Left ventricle myocardium inferior (tissue), 1 donor: ENCODE measurements around the gene SIGLEC5. TPM values are rescaled to one million over a fixed set of nuclear protein-coding genes. Genes with fewer than 3 reads are reported as not detected.

Source experiments
- DNase-seq: peaks from one replicate; pipeline ENCODE4 v3.0.0-alpha.2; 2020
- H3K27ac ChIP-seq: fragments of 200-600 bp; replicated peaks from 2 replicates; pipeline ENCODE4 v1.8.0; 2021
- H3K27me3 ChIP-seq: fragments of 200-600 bp; 2 replicates; pipeline ENCODE4 v1.8.0; 2021; ENCODE audit warnings: low read depth
- H3K36me3 ChIP-seq: fragments of 200-600 bp; 2 replicates; pipeline ENCODE4 v1.8.0; 2021
- H3K4me1 ChIP-seq: fragments of 200-600 bp; 2 replicates; pipeline ENCODE4 v1.8.0; 2021
- H3K4me3 ChIP-seq: fragments of 200-600 bp; 2 replicates; pipeline ENCODE4 v1.8.0; 2021; ENCODE audit warnings: mild to moderate bottlenecking, moderate library complexity
- H3K9me3 ChIP-seq: fragments of 200-600 bp; replicated peaks from 2 replicates; pipeline ENCODE4 v1.8.0; 2021
- CTCF ChIP-seq: fragments of 200-600 bp; IDR thresholded peaks from 2 replicates; pipeline ENCODE4 v1.8.0; 2021; ENCODE audit warnings: antibody characterized with exemption, mild to moderate bottlenecking, borderline replicate concordance
- intact Hi-C: fragments of 100-400 bp; cut with micrococcal nuclease; formaldehyde crosslinking; loops from one replicate; pipeline ENCODE4 v1.11.0; 2022
- total RNA-seq: library from RNA; stranded (reverse); fragmentation: NEBNext Ultra II Directional; extraction: Animal tissue kit (Norgen Biotek cat#: 25700); gene quantifications from one replicate; pipeline ENCODE4 v1.2.1, GENCODE V29; 2021
- donor health status: DM: no; HTN: yes; CAD: no; lungs with severe emphysema.

The SIGLEC5 gene
- total RNA-seq, 1 donor from 2014 or later = not detected

- Histone ChIP-seq H3K9me3 (no peaks in the 10 kb centered on the region), H3K4me1 (no peaks in the 10 kb centered on the region), H3K27me3 (peaks cover 55% of the 10 kb centered on the region), H3K36me3 (no peaks in the 10 kb centered on the region), H3K27ac (no peak overlapping the region), H3K4me3 (no peak overlapping the region)
- TF ChIP-seq CTCF = no peak
- DNase-seq = no peak
- intact Hi-C loops = no loop called here
These were observed 33.4 kb upstream of the SIGLEC5 start for GRCh38 chr19:51663650-51664049.

GRCh38 chr19:51660975-51661600 is 30.9 kb upstream of the SIGLEC5 start:
- peaks cover 8% of the 10 kb centered on the region for H3K4me1 ChIP-seq
- no peaks in the 10 kb centered on the region for H3K36me3 ChIP-seq
- no peak overlapping the region for H3K27ac ChIP-seq
- no peak overlapping the region for H3K4me3 ChIP-seq
- peak; percentile 60 for TF ChIP-seq CTCF
- H3K9me3 ChIP-seq = no peaks in the 10 kb centered on the region
- intact Hi-C loops = no loop called here
- peaks cover 44% of the 10 kb centered on the region for H3K27me3 ChIP-seq
- DNase-seq = peak; percentile 25

- Histone ChIP-seq H3K27me3 (peaks cover 39% of the 10 kb centered on the region), H3K4me1 (peaks cover 8% of the 10 kb centered on the region), H3K9me3 (no peaks in the 10 kb centered on the region), H3K36me3 (no peaks in the 10 kb centered on the region), H3K27ac (no peak overlapping the region), H3K4me3 (no peak overlapping the region)
- no peak for DNase-seq
- TF ChIP-seq CTCF = no peak
- intact Hi-C loops = loop anchor here (5.0 kb wide), 1 partner anchor 182 kb away; no protein-coding TSS in a partner anchor
These were observed 24.6 kb upstream of the SIGLEC5 start for GRCh38 chr19:51654783-51655182.

- no peaks in the 10 kb centered on the region for H3K9me3 ChIP-seq
- H3K27ac ChIP-seq = no peak overlapping the region
- H3K4me1 ChIP-seq = peaks cover 8% of the 10 kb centered on the region
- no peak overlapping the region for H3K4me3 ChIP-seq
- intact Hi-C loops = no loop called here
- no peaks in the 10 kb centered on the region for H3K36me3 ChIP-seq
- peaks cover 44% of the 10 kb centered on the region for H3K27me3 ChIP-seq
- TF ChIP-seq CTCF = no peak
- no peak for DNase-seq
These were observed 23.0 kb upstream of the SIGLEC5 start for GRCh38 chr19:51653162-51653561.

GRCh38 chr19:51652266-51652665 is 22.1 kb upstream of the SIGLEC5 start:
- Histone ChIP-seq H3K4me3 (no peak overlapping the region), H3K27me3 (peaks cover 48% of the 10 kb centered on the region), H3K36me3 (no peaks in the 10 kb centered on the region), H3K9me3 (no peaks in the 10 kb centered on the region), H3K27ac (no peak overlapping the region), H3K4me1 (peaks cover 6% of the 10 kb centered on the region)
- no peak for TF ChIP-seq CTCF
- no peak for DNase-seq
- intact Hi-C loops = no loop called here
